Neutrophil (primary cell): ENCODE measurements around the gene CERS1.

Source experiments
- H3K27ac ChIP-seq: fragments of 200-600 bp; sonication (generic); 2 replicates; pipeline ENCODE4 v1.5.1; 2016; ENCODE audit warnings: mild to moderate bottlenecking, moderate library complexity
- H3K27me3 ChIP-seq: fragments of 200-600 bp; sonication (generic); 2 replicates; pipeline ENCODE4 v1.6.0; 2016; ENCODE audit warnings: mild to moderate bottlenecking
- H3K36me3 ChIP-seq: fragments of 200-600 bp; sonication (generic); 2 replicates; pipeline ENCODE4 v1.5.1; 2017
- H3K4me1 ChIP-seq, 2 experiments: fragments of 200-600 bp in 1 of 2; sonication (generic) in 1 of 2; 1 replicate in 1 of 2; 2 replicates in 1 of 2; pipeline versions ENCODE4 v1.5.1 to v1.6.1; 2013 to 2016; ENCODE audit warnings: low read depth in 1 of 2, low read length in 1 of 2, mild to moderate bottlenecking in 1 of 2, moderate library complexity in 1 of 2; ENCODE audit not compliant: control insufficient read depth in 1 of 2, insufficient read depth in 1 of 2
- H3K4me3 ChIP-seq, 2 experiments: fragments of 200-600 bp in 1 of 2; sonication (generic) in 1 of 2; 1 replicate in 1 of 2; 2 replicates in 1 of 2; pipeline ENCODE4 v1.5.1; 2013 to 2016; ENCODE audit warnings: low read depth in 1 of 2, low read length in 1 of 2, mild to moderate bottlenecking in 1 of 2, moderate library complexity in 1 of 2
- H3K9me3 ChIP-seq: fragments of 200-600 bp; sonication (generic); 2 replicates; pipeline ENCODE4 v1.5.1; 2016
- CTCF ChIP-seq: fragments of 200-600 bp; sonication (generic); IDR thresholded peaks from 2 replicates; pipeline ENCODE4 v1.5.1; 2016; ENCODE audit warnings: antibody characterized with exemption

Gene CERS1

GRCh38 chr19:18913466-18913865, 17.5 kb upstream of the CERS1 start:
- H3K27ac ChIP-seq = no peak overlapping the region
- no peak for TF ChIP-seq CTCF
- H3K4me3 ChIP-seq = no peak overlapping the region
- peaks cover 10 to 12% of the 10 kb centered on the region in 2 experiments for H3K4me1 ChIP-seq
- peaks cover 76% of the 10 kb centered on the region for H3K36me3 ChIP-seq
- H3K9me3 ChIP-seq = no peaks in the 10 kb centered on the region
- H3K27me3 ChIP-seq = no peaks in the 10 kb centered on the region

- no peak for TF ChIP-seq CTCF
- Histone ChIP-seq H3K27me3 (no peaks in the 10 kb centered on the region), H3K9me3 (no peaks in the 10 kb centered on the region), H3K27ac (no peak overlapping the region), H3K4me3 (no peak overlapping the region), H3K36me3 (peaks cover 79% of the 10 kb centered on the region), H3K4me1 (peaks cover 5 to 6% of the 10 kb centered on the region in 2 experiments)
Measured at GRCh38 chr19:18912933-18913332, 17.0 kb upstream of the CERS1 start.

GRCh38 chr19:18910801-18911436, 15.0 kb upstream of the CERS1 start:
- TF ChIP-seq CTCF = no peak
- H3K36me3 ChIP-seq = peaks cover 93% of the 10 kb centered on the region

GRCh38 chr19:18910010-18910409, 14.1 kb upstream of the CERS1 start:
- Histone ChIP-seq H3K9me3 (no peaks in the 10 kb centered on the region), H3K4me1 (no peaks in the 10 kb centered on the region), H3K36me3 (peaks cover 93% of the 10 kb centered on the region), H3K4me3 (no peak overlapping the region), H3K27ac (no peak overlapping the region), H3K27me3 (no peaks in the 10 kb centered on the region)
- TF ChIP-seq CTCF = no peak

More at GRCh38 chr19:18910801-18911436, 15.0 kb upstream of the CERS1 start:
- Histone ChIP-seq H3K27me3 (no peaks in the 10 kb centered on the region), H3K4me1 (no peaks in the 10 kb centered on the region), H3K4me3 (no peak overlapping the region), H3K9me3 (no peaks in the 10 kb centered on the region), H3K27ac (no peak overlapping the region)

GRCh38 chr19:18908917-18909619, 13.1 kb upstream of the CERS1 start:
- Histone ChIP-seq H3K27ac (no peak overlapping the region), H3K9me3 (no peaks in the 10 kb centered on the region), H3K4me3 (no peak overlapping the region), H3K27me3 (no peaks in the 10 kb centered on the region), H3K4me1 (no peaks in the 10 kb centered on the region), H3K36me3 (peaks cover 95% of the 10 kb centered on the region)
- TF ChIP-seq CTCF = no peak
